Embryonic facial prominence (tissue), 1 donor: ENCODE measurements around the gene AP4B1.
"Not testable (repeated sequence)": the region's sequence is repeated elsewhere in the genome, so short reads cannot be mapped to it uniquely, and the experiment has no call there.

Experiments
- DNase-seq: peaks from one replicate; pipeline ENCODE4 v3.0.0-alpha.2; 2016; ENCODE audit errors: extremely low spot score

Gene AP4B1

DNA sequence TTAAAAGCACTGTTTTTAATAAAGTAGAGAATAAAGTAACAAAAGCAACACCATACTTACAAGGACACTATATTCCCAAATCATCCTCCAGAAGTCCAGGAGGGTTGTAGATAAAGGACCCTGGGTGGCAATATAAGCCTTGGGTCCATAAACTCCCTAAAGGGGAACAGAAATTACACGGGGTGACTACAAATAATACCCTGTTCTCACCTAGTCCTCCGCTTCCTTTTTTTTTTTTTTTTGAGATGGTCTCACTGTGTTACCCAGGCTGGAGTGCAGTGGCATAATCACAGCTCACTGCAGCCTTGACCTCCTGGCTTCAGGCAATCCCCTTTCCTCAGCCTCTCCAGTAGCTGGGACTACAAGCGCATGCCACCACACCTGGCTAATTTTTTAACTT is 46.2 kb downstream of the AP4B1 start:
- no peak for DNase-seq

DNA sequence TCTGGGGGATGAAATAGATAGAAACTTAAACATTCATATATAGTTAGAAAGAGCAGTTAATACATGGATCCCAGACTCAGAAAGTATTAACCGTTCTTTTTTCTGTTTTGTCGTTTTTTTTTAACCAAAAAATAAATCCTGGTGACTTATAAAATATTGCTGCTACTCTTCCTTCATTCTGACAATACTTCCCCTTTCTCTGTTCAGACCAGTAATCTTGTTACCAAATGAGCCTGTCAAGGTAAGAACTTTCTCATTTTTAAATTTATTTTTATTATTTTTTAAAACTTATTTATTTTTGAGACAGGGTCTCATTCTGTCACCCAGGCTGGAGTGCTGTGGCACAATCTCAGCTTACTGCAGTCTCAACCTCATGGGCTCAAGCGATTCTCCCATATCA is 46.8 kb downstream of the AP4B1 start:
- DNase-seq, result no peak

DNA sequence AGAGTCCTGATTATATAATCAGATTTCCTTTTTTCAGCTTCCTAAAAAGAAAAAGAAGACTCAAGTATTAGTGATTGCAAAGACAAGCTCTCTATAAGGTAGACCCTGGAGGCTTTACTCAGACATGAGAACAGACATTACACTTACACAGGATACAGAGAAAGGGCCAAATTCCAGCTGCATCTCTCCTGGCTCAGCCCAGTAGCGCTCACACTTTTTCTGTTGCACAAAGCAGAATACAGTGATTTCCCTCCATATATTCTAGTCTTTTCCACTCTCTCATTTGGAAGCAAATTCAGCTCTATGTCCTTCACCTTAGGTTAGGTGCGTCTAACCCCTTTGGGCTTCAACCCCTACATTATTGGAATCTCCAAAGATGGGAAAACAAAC is 48.2 kb downstream of the AP4B1 start:
- no peak for DNase-seq

- no peak for DNase-seq
Observed at GRCh38 chr1:113855630-113856400, 48.8 kb downstream of the AP4B1 start.

GRCh38 chr1:113854234-113854633 is 50.4 kb downstream of the AP4B1 start:
- DNase-seq, result no peak

DNA sequence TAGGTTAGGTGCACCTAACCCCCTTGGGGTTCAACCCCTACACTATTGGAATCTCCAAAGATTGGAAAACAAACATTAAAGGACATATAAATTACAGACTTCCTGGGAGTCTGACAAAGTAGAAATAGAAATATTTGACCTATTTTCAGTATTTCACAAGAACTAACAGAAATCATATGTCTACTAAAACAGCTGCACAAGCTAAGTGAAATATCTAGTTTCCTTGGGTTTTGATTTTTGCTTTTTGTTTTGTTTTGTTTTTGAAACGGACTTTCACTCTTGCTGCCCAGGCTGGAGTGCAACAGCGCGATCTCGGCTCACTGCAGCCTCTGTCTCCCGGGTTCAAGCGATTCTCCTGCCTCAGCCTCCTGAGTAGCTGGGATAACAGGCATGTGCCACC is 51.9 kb downstream of the AP4B1 start:
- DNase-seq, result not testable (repeated sequence)

- no peak for DNase-seq
Observed at GRCh38 chr1:113850127-113850796, 54.3 kb downstream of the AP4B1 start.

- DNase-seq, result no peak
Observed at GRCh38 chr1:113849072-113849471, 55.5 kb downstream of the AP4B1 start.

GRCh38 chr1:113846391-113847035 is 58.1 kb downstream of the AP4B1 start:
- DNase-seq, result no peak
